Endodermal cell (in vitro differentiated cells): Measurements from ENCODE around the gene TEX44. TPM values are rescaled to one million over a fixed set of nuclear protein-coding genes. Genes with fewer than 3 reads are reported as not detected.

ENCODE experiments used
- DNase-seq: peaks from one replicate; pipeline ENCODE4 v3.0.0-alpha.2; 2017
- H3K27ac ChIP-seq: 2 replicates; pipeline ENCODE4 v1.5.1; 2013; ENCODE audit warnings: mild to moderate bottlenecking, low read depth, low read length, moderate library complexity
- H3K27me3 ChIP-seq: 2 replicates; pipeline ENCODE4 v1.6.1; 2013; ENCODE audit warnings: mild to moderate bottlenecking, low read length, moderate library complexity; ENCODE audit not compliant: insufficient read depth, control insufficient read depth, poor library complexity, severe bottlenecking
- H3K36me3 ChIP-seq: 2 replicates; pipeline ENCODE4 v1.7.0; 2013; ENCODE audit warnings: mild to moderate bottlenecking, low read length, moderate library complexity; ENCODE audit not compliant: control insufficient read depth, insufficient read depth
- H3K4me1 ChIP-seq: one replicate; pipeline ENCODE4 v1.7.0; 2013; ENCODE audit warnings: low read length; ENCODE audit not compliant: control insufficient read depth, insufficient read depth
- H3K4me3 ChIP-seq: 2 replicates; pipeline ENCODE4 v1.5.1; 2013; ENCODE audit warnings: mild to moderate bottlenecking, low read length, moderate library complexity
- H3K9ac ChIP-seq: 2 replicates; pipeline ENCODE4 v1.6.1; 2013; ENCODE audit warnings: mild to moderate bottlenecking, low read length, moderate library complexity; ENCODE audit not compliant: poor library complexity, severe bottlenecking; ENCODE audit errors: extremely low read depth
- H3K9me3 ChIP-seq: 2 replicates; pipeline ENCODE4 v1.6.1; 2013; ENCODE audit warnings: mild to moderate bottlenecking, low read length, moderate library complexity; ENCODE audit not compliant: control insufficient read depth
- H3K27ac Mint-ChIP-seq: 2 replicates; pipeline ENCODE4 v1.8.0; 2020; ENCODE audit warnings: mixed read lengths
- H3K27me3 Mint-ChIP-seq: 2 replicates; pipeline ENCODE4 v1.8.0; 2021; ENCODE audit warnings: mild to moderate bottlenecking, mixed read lengths; ENCODE audit not compliant: insufficient read depth
- H3K36me3 Mint-ChIP-seq: 2 replicates; pipeline ENCODE4 v1.8.0; 2020; ENCODE audit warnings: low read depth, mixed read lengths
- H3K4me1 Mint-ChIP-seq: 2 replicates; pipeline ENCODE4 v1.8.0; 2020; ENCODE audit warnings: mixed read lengths
- H3K4me3 Mint-ChIP-seq: 2 replicates; pipeline ENCODE4 v1.8.0; 2020; ENCODE audit warnings: mild to moderate bottlenecking, moderate library complexity, mixed read lengths
- H3K9me3 Mint-ChIP-seq: 2 replicates; pipeline ENCODE4 v1.8.0; 2020; ENCODE audit warnings: mild to moderate bottlenecking, mixed read lengths
- WGBS, 2 experiments: methylation state at CpG; one replicate each; pipeline versions ENCODE4 v1.1.5 to v1.1.7; 2013; ENCODE audit warnings: missing lambda C conversion rate in 2 of 2, mixed read lengths in 1 of 2; ENCODE audit not compliant: insufficient coverage in 1 of 2, insufficient read length in 1 of 2; 5-methylcytosine and 5-hydroxymethylcytosine counted together
- total RNA-seq, 2 donors: library from RNA; stranded (reverse); fragmentation: NEBNext Ultra II Directional in 1 of 2; extraction: Animal tissue kit (Norgen Biotek cat#: 25700) in 1 of 2; gene quantifications; 2 replicates in 1 of 2; 3 replicates in 1 of 2; pipeline ENCODE4 v1.2.1, GENCODE V29; 2021
- TF ChIP-seq, protein P1 (sequence below): fragments of 200-600 bp; sonication (generic); conservative IDR thresholded peaks from 2 replicates; pipeline ENCODE4 v1.5.0; 2021; ENCODE audit warnings: antibody characterized with exemption, mild to moderate bottlenecking

Gene TEX44
- total RNA-seq, 2 donors from 2014 or later, result not detected

DNA sequence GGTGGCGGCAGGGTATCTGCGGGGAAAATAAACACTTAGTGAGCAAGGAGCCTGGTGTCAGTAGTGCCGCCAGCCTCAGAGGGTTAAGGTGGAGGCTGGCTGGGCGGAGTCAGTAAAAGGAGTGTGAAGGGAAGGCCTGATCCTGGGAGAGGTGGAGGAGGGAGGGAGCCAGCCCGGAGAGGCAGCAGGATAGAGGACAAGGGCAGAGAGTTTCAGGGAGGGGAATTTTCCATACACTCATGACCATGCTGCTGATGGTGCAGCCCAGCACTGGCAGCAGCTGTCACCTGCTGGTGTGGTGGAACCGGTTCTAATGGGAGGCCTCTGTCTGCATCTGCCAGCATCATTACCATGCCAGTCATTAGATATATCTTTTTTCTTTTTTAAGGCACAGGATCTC is 2.0 kb upstream of the TEX44 start:
- H3K9me3 ChIP-seq, result no peaks in the 10 kb centered on the region
- 67 to 76% methylated on average over 5 to 6 of the region's 6 CpGs for WGBS, 2 experiments
- no peak overlapping the region for H3K27ac ChIP-seq
- DNase-seq, result peak; percentile 79
- Mint-ChIP-seq H3K36me3 (no peaks in the 10 kb centered on the region), H3K9me3 (no peaks in the 10 kb centered on the region), H3K27ac (no peak overlapping the region), H3K27me3 (no peaks in the 10 kb centered on the region), H3K4me1 (peaks cover 6% of the 10 kb centered on the region), H3K4me3 (no peak overlapping the region)
- peaks cover 5% of the 10 kb centered on the region for H3K4me1 ChIP-seq
- no peak overlapping the region for H3K9ac ChIP-seq
- no peaks in the 10 kb centered on the region for H3K36me3 ChIP-seq
- H3K27me3 ChIP-seq, result no peaks in the 10 kb centered on the region
- TF ChIP-seq, protein P1, sequence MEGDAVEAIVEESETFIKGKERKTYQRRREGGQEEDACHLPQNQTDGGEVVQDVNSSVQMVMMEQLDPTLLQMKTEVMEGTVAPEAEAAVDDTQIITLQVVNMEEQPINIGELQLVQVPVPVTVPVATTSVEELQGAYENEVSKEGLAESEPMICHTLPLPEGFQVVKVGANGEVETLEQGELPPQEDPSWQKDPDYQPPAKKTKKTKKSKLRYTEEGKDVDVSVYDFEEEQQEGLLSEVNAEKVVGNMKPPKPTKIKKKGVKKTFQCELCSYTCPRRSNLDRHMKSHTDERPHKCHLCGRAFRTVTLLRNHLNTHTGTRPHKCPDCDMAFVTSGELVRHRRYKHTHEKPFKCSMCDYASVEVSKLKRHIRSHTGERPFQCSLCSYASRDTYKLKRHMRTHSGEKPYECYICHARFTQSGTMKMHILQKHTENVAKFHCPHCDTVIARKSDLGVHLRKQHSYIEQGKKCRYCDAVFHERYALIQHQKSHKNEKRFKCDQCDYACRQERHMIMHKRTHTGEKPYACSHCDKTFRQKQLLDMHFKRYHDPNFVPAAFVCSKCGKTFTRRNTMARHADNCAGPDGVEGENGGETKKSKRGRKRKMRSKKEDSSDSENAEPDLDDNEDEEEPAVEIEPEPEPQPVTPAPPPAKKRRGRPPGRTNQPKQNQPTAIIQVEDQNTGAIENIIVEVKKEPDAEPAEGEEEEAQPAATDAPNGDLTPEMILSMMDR, result no peak
- H3K4me3 ChIP-seq, result no peak overlapping the region

DNA sequence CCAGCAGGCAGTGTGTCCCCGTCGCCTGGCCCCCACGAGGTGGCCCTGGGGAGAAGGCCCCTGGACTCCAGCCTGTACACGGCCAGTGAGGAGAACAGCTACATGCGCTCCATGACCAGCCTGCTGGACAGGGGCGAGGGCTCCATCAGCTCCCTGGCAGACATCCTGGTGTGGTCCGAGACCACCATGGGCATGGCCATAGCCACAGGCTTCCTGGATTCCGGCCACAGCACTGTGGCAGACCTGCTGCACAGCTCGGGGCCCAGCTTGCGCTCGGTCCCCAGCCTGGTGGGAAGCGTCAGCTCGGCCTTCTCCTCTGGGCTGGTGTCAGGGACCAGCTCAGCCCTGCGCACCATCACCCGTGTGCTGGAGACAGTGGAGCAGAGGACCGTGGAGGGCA is 1.0 kb downstream of the TEX44 start:
- TF ChIP-seq, protein P1, result no peak
- Mint-ChIP-seq H3K9me3 (no peaks in the 10 kb centered on the region), H3K4me3 (no peak overlapping the region), H3K27ac (no peak overlapping the region), H3K36me3 (no peaks in the 10 kb centered on the region), H3K4me1 (peaks cover 9% of the 10 kb centered on the region), H3K27me3 (no peaks in the 10 kb centered on the region)
- Histone ChIP-seq H3K4me1 (peaks cover 5% of the 10 kb centered on the region), H3K9me3 (no peaks in the 10 kb centered on the region), H3K27ac (no peak overlapping the region), H3K36me3 (no peaks in the 10 kb centered on the region), H3K9ac (no peak overlapping the region), H3K27me3 (no peaks in the 10 kb centered on the region), H3K4me3 (no peak overlapping the region)
- no peak for DNase-seq
- 95 to 99% methylated on average over 15 to 16 of the region's 16 CpGs for WGBS, 2 experiments

DNA sequence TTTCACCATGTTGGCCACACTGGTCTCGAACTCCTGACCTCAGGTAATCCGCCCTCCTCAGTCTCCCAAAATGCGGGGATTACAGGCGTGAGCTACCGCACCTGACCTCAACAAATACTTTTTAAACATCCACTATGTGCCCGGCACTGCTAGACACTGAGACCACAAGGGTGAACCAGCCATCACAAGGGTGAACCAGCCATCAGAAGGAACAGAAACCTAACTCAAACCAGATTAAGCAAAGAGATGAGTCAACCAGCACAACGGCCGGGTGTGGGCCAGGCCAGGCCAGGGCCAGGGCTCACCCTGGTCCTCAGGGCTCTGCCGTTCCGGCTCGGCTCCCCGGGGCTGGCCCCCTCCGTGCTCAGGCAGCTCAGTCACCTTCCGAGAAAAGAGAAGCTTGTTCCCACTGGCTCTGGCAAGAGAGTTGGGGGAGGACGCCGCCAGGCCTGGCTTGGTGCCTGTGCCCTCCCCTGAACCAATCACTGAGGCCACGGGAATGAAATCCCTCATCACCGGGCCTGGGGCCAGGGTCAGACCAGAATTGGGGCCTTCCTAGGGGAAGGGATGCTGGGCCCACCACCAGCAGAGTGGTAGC is 4.4 kb downstream of the TEX44 start:
- H3K4me1 ChIP-seq, result peaks cover 5% of the 10 kb centered on the region
- H3K27ac ChIP-seq, result no peak overlapping the region
- no peaks in the 10 kb centered on the region for H3K27me3 ChIP-seq
- no peaks in the 10 kb centered on the region for H3K36me3 ChIP-seq
- no peak overlapping the region for H3K4me3 Mint-ChIP-seq
- WGBS, 2 experiments, result 91 to 92% methylated on average over 13 to 18 of the region's 18 CpGs
- TF ChIP-seq, protein P1, result no peak
- no peaks in the 10 kb centered on the region for H3K36me3 Mint-ChIP-seq
- no peak overlapping the region for H3K9ac ChIP-seq
- no peaks in the 10 kb centered on the region for H3K27me3 Mint-ChIP-seq
- H3K9me3 Mint-ChIP-seq, result no peaks in the 10 kb centered on the region
- H3K4me1 Mint-ChIP-seq, result peaks cover 9% of the 10 kb centered on the region
- H3K9me3 ChIP-seq, result no peaks in the 10 kb centered on the region
- DNase-seq, result no peak
- H3K27ac Mint-ChIP-seq, result no peak overlapping the region
- H3K4me3 ChIP-seq, result no peak overlapping the region
